Measurements from ENCODE around the gene TEPSIN.

Gene TEPSIN

GRCh38 chr17:81277421-81277820 lies 38.6 kb upstream of the TEPSIN start:
- Mint-ChIP-seq H3K27ac (no peak overlapping the region), H3K36me3 (peaks cover 66% of the 10 kb centered on the region), H3K4me1 (peaks cover 6% of the 10 kb centered on the region), H3K9me3 (no peaks in the 10 kb centered on the region), H3K4me3 (no peak overlapping the region)
- no peak for DNase-seq (ENCODE audit: low spot score in 2 of 2)
- no peak for ATAC-seq

DNA sequence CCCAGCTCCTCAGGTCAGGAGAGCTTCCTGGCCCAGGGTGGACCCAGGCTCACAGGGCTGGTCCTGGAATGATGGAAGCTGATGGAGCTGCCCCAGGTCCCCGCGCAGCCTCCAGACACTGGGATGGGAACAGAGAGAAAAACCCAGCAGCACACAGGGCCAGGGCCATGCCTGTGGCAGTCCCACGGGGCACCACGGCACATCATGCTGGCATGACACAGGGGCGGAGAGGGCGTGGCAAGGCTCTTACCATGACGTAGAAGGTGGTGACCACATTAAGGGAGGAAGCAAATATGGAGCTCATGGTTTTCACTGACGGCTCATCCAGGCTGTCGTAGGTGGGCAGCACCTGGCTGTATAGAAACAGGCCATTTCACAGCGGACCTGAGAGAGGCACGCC lies 37.9 kb upstream of the TEPSIN start:
- H3K4me1 Mint-ChIP-seq: peaks cover 6% of the 10 kb centered on the region
- H3K27ac Mint-ChIP-seq: peak overlapping the region; percentile 71
- H3K36me3 Mint-ChIP-seq: peaks cover 73% of the 10 kb centered on the region
- ATAC-seq (no peak), DNase-seq (ENCODE audit: low spot score in 2 of 2) (no peak)
- H3K9me3 Mint-ChIP-seq: no peaks in the 10 kb centered on the region
- no peak overlapping the region for H3K4me3 Mint-ChIP-seq

GRCh38 chr17:81274471-81274855 lies 35.6 kb upstream of the TEPSIN start:
- no peaks in the 10 kb centered on the region for H3K4me1 Mint-ChIP-seq
- H3K9me3 Mint-ChIP-seq: no peaks in the 10 kb centered on the region
- H3K36me3 Mint-ChIP-seq: peaks cover 86% of the 10 kb centered on the region
- DNase-seq (ENCODE audit: low spot score in 2 of 2): no peak
- no peak overlapping the region for H3K4me3 Mint-ChIP-seq
- H3K27ac Mint-ChIP-seq: no peak overlapping the region
- no peak for ATAC-seq

DNA sequence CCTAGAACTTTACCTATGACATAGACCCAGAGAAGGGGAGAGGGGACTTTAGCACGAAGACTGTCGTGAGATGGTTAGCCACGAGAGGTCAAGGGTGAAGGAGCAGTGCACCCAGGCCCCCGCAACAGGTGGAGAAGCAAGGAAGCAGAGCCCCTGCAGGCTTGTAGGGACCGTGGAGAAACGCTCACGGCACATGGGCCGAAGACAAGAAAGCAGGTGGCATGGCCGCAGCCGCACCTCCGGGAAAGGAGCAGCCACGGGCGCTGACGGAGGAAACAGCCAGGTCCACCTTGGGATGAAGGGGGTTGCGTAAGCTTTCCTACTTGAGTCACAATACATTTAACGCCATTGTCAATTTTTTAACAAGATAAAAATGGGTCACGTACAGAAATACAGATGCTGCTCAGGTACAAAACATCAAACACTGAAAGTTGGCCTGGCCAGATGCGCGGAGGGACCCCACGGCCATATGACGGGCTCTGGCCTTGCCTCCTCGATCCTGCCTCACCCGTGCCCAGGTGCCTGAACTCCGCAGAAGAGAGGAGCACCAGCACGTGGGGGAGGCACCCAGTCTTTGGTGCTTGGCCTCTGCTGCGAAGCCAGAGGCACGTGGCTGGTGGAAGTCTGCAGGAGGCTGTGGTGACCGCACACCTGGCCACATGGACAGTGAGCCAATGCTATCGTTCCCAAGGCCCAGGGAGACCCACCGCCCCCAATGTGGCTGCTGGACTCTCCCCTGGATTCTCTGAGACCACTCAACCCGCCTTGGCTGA lies 35.0 kb upstream of the TEPSIN start:
- DNase-seq (ENCODE audit: low spot score in 2 of 2) (no peak), ATAC-seq (no peak)
- Mint-ChIP-seq H3K4me1 (no peaks in the 10 kb centered on the region), H3K36me3 (peaks cover 86% of the 10 kb centered on the region), H3K27ac (no peak overlapping the region), H3K4me3 (no peak overlapping the region), H3K9me3 (no peaks in the 10 kb centered on the region)

DNA sequence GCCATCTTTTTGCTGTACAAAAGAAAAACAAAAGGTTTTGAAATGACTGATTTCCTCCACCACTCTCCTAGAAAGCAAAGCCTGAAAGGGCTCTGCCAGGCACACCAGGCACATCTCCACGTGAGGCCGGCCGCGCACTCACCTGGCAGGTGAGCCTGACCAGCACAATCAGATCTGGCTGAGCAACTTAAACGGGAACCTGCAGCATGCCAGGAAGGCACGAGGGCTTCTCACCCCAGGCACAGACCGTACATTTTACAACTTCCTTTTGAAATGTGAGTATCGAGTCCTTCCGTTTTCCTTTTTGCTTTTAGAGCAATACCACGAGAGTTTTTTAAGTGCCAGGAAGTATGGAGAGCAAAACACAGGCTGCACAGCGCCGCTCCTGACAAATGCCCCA lies 33.8 kb upstream of the TEPSIN start:
- no peak overlapping the region for H3K27ac Mint-ChIP-seq
- H3K4me3 Mint-ChIP-seq: no peak overlapping the region
- H3K4me1 Mint-ChIP-seq: peaks cover 5% of the 10 kb centered on the region
- ATAC-seq (no peak), DNase-seq (ENCODE audit: low spot score in 2 of 2) (no peak)
- H3K9me3 Mint-ChIP-seq: no peaks in the 10 kb centered on the region
- H3K36me3 Mint-ChIP-seq: peaks cover 97% of the 10 kb centered on the region

- no peak overlapping the region for H3K4me3 Mint-ChIP-seq
- ATAC-seq (no peak), DNase-seq (ENCODE audit: low spot score in 2 of 2) (no peak)
- H3K4me1 Mint-ChIP-seq: peaks cover 12% of the 10 kb centered on the region
- peaks cover 97% of the 10 kb centered on the region for H3K36me3 Mint-ChIP-seq
- H3K9me3 Mint-ChIP-seq: no peaks in the 10 kb centered on the region
- no peak overlapping the region for H3K27ac Mint-ChIP-seq
Observed at GRCh38 chr17:81271226-81271625, 32.4 kb upstream of the TEPSIN start.

- Mint-ChIP-seq H3K4me1 (peaks cover 19% of the 10 kb centered on the region), H3K4me3 (no peak overlapping the region), H3K36me3 (peaks cover 97% of the 10 kb centered on the region), H3K9me3 (no peaks in the 10 kb centered on the region), H3K27ac (no peak overlapping the region)
- ATAC-seq (no peak), DNase-seq (ENCODE audit: low spot score in 2 of 2) (no peak)
Observed at GRCh38 chr17:81270279-81270678, 31.4 kb upstream of the TEPSIN start.

DNA sequence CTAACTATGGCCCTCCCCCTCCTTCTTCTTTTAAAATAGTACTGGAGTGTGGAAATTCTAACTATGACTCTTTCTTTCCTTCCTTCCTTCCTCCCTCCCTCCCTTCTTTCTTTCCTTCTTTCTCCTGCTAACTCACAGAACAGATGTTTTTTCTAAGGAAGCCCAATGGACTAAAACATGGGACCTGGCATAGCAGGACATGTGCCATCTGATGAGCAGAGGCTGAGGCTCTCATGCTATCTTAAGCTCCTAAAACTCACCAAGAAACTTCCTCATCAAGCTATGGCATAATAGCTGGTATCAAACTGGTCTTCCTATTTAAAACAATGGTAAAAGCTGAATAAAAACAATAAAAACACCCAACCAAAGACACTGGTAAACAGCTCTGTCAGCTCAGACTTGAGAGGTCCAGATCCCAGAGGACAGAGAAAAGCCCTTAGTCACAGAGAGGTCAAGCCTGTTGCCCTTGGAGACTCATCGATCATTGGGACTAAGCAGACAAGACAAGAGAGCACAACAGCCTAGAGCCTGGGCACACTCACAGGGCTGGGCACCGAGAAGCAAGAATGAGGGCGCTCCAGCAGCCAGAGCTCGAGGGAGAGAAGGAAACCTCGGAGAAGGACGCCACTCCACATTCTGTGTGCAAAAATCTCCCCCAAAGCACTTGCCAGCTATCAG lies 28.7 kb upstream of the TEPSIN start:
- H3K4me1 Mint-ChIP-seq: peaks cover 19% of the 10 kb centered on the region
- no peak overlapping the region for H3K4me3 Mint-ChIP-seq
- ATAC-seq: no peak
- no peak for DNase-seq (ENCODE audit: low spot score in 2 of 2)
- H3K9me3 Mint-ChIP-seq: no peaks in the 10 kb centered on the region
- peaks cover 84% of the 10 kb centered on the region for H3K36me3 Mint-ChIP-seq
- peak overlapping the region; percentile 71 for H3K27ac Mint-ChIP-seq

DNA sequence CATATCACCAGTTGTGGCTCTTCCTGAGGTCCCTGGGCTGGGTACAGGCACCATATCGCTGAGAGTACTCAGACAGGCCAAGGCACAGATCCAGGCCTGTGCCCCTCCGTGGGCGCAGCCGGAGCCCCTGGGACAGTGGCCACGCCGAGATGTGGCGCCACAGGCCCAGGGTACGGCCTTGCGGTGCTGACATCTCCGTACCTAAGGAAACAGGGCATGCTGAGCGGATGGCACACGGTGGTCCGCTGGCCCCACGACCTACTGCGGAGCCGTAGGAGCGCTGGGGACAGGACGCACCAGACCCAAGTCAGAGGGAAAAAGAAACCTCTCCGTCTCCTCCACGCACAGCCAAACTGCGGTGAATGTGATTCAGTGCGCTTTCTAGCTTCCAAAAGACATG lies 26.7 kb upstream of the TEPSIN start:
- DNase-seq (ENCODE audit: low spot score in 2 of 2): no peak
- Mint-ChIP-seq H3K27ac (peak overlapping the region; percentile 78), H3K9me3 (no peaks in the 10 kb centered on the region), H3K4me3 (no peak overlapping the region), H3K36me3 (peaks cover 64% of the 10 kb centered on the region), H3K4me1 (peaks cover 19% of the 10 kb centered on the region)
- ATAC-seq: no peak

DNA sequence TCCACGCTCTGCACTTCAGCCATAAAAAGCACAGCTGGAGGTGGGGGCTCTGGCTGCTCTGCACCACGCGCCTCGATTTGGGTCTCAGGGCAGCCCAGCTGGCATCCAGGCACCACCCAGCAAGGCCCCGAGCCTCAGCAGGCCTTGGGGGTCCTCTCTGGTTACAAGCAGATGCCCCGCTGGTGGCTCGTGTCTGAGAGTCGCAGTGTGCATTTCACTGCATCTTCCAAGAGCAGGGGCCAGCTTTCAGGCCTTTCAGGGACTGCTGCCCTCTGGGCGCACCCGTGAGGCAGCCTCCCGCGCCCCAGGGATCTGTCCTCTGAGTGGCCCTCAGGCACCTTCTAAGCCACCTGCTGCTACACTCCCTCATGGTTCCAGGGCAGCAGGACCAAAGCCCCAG lies 25.8 kb upstream of the TEPSIN start:
- H3K4me1 Mint-ChIP-seq: peaks cover 19% of the 10 kb centered on the region
- DNase-seq (ENCODE audit: low spot score in 2 of 2): no peak
- H3K9me3 Mint-ChIP-seq: no peaks in the 10 kb centered on the region
- H3K4me3 Mint-ChIP-seq: no peak overlapping the region
- no peak for ATAC-seq
- H3K36me3 Mint-ChIP-seq: peaks cover 60% of the 10 kb centered on the region
- no peak overlapping the region for H3K27ac Mint-ChIP-seq

GRCh38 chr17:81263371-81264181 lies 24.7 kb upstream of the TEPSIN start:
- Mint-ChIP-seq H3K27ac (no peak overlapping the region), H3K36me3 (peaks cover 52% of the 10 kb centered on the region), H3K4me3 (no peak overlapping the region), H3K9me3 (no peaks in the 10 kb centered on the region), H3K4me1 (peaks cover 19% of the 10 kb centered on the region)
- DNase-seq (ENCODE audit: low spot score in 2 of 2): no peak
- ATAC-seq: no peak

DNA sequence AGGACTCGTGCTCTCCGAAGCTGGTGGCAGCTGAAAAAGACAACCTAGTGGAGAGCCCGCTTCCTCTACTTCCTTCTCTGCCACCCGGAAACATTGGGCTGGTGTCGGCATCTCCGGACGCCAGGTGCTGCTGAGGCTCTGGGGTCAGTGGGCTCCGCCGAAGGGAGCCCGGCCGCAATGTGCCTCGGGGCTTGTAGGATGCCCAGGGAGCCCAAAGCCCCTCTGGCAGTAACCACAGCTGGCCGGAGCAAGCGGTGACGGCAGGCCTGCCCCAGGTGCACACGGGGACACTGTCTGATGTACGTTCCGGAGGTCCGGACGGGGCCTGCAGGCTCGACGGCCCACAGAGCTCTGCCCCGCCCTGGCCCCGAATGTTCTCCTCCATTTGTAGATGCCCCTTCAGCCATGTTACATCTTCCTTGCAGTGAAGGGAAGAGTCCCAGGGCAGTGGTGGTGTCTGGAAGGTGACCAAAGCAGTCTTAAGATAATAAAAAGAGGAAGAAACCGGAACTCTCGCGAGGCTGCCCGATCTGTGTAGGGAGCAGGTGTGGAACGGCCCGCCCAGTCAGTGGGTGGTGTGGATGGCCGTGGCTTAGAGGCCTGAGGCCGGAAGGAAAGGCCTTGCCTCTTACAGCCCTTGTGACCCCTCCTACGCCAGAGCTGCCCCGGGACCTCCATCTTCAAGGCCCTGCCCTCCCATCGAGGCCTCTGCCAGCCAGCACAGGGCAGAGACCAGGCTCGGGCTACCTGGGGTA lies 22.9 kb upstream of the TEPSIN start:
- Mint-ChIP-seq H3K9me3 (no peaks in the 10 kb centered on the region), H3K4me1 (peaks cover 9% of the 10 kb centered on the region)
- ATAC-seq: no peak

GRCh38 chr17:81261096-81261495 lies 22.2 kb upstream of the TEPSIN start:
- DNase-seq (ENCODE audit: low spot score in 2 of 2): no peak
- H3K27ac Mint-ChIP-seq: no peak overlapping the region
- no peak overlapping the region for H3K4me3 Mint-ChIP-seq
- ATAC-seq: no peak
- peaks cover 5% of the 10 kb centered on the region for H3K4me1 Mint-ChIP-seq
- H3K36me3 Mint-ChIP-seq: peaks cover 39% of the 10 kb centered on the region
- H3K9me3 Mint-ChIP-seq: no peaks in the 10 kb centered on the region

More for the DNA sequence above, 22.9 kb upstream of the TEPSIN start:
- peaks cover 41% of the 10 kb centered on the region for H3K36me3 Mint-ChIP-seq
- no peak overlapping the region for H3K27ac Mint-ChIP-seq
- DNase-seq (ENCODE audit: low spot score in 2 of 2): no peak
- no peak overlapping the region for H3K4me3 Mint-ChIP-seq

- ATAC-seq (no peak), DNase-seq (ENCODE audit: low spot score in 2 of 2) (no peak)
- Mint-ChIP-seq H3K9me3 (no peaks in the 10 kb centered on the region), H3K4me3 (no peak overlapping the region), H3K4me1 (peaks cover under 1% of the 10 kb centered on the region), H3K36me3 (peaks cover 34% of the 10 kb centered on the region), H3K27ac (no peak overlapping the region)
Observed at GRCh38 chr17:81260641-81261040, 21.8 kb upstream of the TEPSIN start.

DNA sequence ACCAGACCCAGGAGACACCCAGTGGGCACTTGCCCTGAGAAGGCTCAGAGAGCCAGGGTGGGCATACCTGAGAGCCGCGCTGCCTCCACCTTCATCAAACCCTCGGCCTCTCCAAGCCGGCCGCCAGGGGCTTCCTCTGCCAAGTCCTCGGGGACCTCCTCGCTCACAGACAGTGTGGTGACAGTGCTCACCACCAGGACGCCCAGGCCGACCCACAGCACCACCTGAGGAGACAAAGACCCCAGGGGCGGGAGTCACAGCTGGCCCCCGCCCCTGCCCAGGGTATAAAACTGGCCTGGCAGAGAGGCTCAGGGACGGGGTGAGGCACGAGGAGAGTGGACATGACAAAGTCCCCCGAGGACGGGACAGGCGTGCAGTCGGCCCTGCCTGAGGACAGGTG lies 21.3 kb upstream of the TEPSIN start:
- Mint-ChIP-seq H3K9me3 (no peaks in the 10 kb centered on the region), H3K36me3 (peaks cover 29% of the 10 kb centered on the region), H3K4me3 (no peak overlapping the region), H3K4me1 (no peaks in the 10 kb centered on the region), H3K27ac (no peak overlapping the region)
- DNase-seq (ENCODE audit: low spot score in 2 of 2) (no peak), ATAC-seq (no peak)

All from stimulated activated effector memory CD8-positive, alpha-beta T cell treated with anti-CD3 and anti-CD28 coated beads, Interleukin-12 subunit alpha, Interleukin-12 subunit beta, amount 100 ng/mL, for 72 hours (primary cell).